Stimulated activated CD8-positive, alpha-beta memory T cell treated with anti-CD3 and anti-CD28 coated beads, Interleukin-4, amount 100 ng/mL, for 1 hour (primary cell): ENCODE results near the gene PPP2R3C.
"Not testable (repeated sequence)": the region's sequence is repeated elsewhere in the genome, so short reads cannot be mapped to it uniquely, and the experiment has no call there.

Experiments
- DNase-seq, 2 donors: peaks; one replicate each; pipeline ENCODE4 v3.0.0-alpha.2; 2020; ENCODE audit warnings: low read depth in 2 of 2, low spot score in 1 of 2

The PPP2R3C gene

GRCh38 chr14:35121887-35122695 is at the start of gene PPP2R3C, which contains the start of gene PRORP:
PPP2R3C (minus strand) TSS chr14:35121990; CDS start chr14:35121959, 31 bp downstream.
PRORP (plus strand) TSS chr14:35122552; CDS start chr14:35123246, 694 bp downstream.
- DNase-seq, result peak; percentile 62 to 77

DNA sequence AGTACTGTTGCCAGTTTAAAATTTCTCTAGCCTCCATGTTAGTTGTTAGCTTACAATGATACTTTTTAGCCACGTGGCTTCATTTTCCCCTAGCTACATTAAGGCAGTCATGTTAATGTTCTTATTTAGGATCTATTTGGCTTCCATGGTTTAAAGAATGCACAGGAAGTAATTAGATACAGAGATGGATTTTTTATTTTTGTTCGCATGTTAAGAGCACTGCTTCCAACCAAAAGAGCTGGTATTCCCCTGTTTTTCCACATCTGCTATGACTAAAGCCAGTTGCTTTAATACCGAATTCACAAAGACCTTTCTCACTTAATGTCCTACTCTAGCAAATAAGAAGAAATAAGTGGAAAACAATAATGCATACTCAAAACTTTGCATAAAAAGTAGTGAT is 45.7 kb upstream of the PPP2R3C start:
- no peak for DNase-seq

- no peak for DNase-seq
These were observed 43.1 kb upstream of the PPP2R3C start for GRCh38 chr14:35164849-35165248.

DNA sequence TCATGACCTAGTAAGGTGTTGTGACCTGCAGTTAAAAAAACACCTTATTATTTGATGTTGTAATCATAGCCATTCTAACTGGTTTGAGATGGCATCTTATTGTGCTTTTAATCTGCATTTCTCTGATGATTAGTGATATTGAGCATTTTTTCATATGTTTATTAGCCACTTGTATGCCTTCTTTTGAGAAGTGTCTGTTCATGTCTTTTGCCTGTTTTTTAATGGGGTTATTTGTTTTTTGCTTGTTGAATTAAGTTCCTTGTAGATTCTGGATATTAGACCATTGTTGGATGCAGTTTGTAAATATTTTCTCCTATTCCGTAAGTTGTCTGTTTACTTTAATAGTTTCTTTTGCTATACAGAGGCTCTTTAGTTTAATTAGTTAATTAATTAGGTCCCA is 41.6 kb upstream of the PPP2R3C start:
- DNase-seq, result no peak

DNA sequence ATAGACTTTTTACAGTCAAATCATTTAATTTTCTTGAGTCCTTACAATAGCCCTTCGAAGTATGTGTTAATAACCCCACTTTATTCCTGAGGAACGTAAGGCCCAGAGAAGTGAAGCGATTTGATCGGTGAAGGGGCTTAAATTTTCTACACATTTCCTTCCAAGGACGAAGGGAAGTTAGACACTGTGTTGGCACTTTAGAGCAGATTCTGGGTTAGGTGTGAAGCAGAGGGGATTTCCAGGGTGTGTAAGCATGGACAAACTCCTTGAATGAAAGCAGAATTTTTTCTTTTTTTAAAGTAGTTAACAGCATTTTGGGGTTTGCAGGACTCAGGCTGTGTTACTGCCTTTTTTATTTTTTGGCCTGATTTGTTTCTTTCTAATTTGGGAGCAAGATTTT is 39.4 kb upstream of the PPP2R3C start:
- no peak for DNase-seq

- no peak for DNase-seq
These were observed 38.1 kb upstream of the PPP2R3C start for GRCh38 chr14:35159742-35160409.

GRCh38 chr14:35158951-35159653 is 37.3 kb upstream of the PPP2R3C start:
- no peak for DNase-seq

- DNase-seq, result no peak
These were observed 36.7 kb upstream of the PPP2R3C start for GRCh38 chr14:35158491-35158890.

DNA sequence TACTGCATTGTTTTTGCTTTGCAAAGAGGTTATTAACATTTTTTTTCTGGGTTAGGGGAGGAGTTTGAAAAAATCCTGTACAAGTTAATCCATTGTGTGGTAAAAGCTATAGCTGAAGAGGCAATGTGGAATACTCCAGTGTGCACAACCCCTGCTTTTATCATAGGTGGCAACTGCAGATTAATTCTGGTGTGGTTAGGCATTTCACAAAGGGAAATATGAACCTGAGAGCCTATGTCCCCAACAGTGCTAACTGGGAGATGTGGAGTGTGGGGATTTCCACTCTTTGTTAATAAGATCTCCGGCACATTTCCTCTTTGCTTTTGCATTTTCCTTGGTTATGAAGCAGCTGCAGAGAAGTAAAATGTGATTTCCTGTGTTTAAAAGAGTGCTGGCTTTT is 34.2 kb upstream of the PPP2R3C start:
- DNase-seq, result no peak

- DNase-seq, result no peak
These were observed 32.2 kb upstream of the PPP2R3C start for GRCh38 chr14:35154016-35154415.

DNA sequence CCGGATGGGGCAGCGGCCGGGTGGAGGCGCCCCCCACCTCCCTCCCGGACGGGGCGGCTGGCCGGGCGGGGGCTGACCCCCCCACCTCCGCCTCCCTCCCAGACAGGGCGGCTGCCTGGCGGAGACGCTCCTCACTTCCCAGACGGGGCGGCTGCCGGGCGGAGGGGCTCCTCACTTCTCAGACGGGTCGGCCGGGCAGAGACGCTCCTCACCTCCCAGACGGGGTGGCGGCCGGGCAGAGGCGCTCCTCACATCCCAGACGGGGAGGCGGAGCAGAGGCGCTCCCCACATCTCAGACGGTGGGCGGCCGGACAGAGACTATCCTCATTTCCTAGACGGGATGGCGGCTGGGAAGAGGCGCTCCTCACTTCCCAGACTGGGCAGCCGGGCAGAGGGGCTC is 30.7 kb upstream of the PPP2R3C start:
- not testable (repeated sequence) for DNase-seq

DNA sequence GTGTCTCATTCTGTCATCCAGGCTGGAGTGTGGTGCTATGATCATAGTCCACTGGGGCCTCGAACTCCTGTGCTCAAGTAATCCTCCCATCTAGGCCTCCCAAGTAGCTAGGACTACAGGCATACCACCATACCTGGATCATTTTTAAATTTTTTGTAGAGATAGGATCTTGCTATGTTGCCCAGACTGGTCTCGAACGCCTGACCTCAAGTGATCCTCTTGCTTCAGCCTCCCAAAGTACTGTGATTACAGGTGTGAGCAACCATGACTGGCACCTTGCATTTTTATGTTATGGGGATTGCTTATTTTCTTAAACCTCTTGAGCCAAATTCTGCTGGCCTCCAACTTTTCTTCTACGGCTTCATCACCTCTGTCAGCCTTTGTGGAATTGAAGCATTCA is 27.4 kb upstream of the PPP2R3C start:
- no peak for DNase-seq

- no peak for DNase-seq
These were observed 25.9 kb upstream of the PPP2R3C start for GRCh38 chr14:35147711-35148110.

DNA sequence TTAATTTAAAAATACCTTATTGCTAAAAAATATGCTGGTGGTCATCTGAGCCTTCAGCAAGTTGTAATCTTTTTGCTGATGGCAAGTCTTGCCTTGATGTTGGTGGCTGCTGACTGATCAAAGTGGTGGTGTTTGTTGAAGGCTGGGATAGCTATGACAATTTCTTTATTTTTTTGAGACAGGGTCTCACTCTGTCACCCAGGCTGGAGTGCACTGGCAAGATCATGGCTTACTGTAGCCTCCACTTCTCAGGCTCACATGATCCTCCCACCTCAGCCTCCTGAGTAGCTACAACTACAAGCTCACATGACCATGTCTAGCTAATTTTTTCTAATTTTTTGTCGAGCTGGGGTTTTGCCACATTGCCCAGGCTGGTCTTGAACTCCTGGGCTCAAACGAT is 25.4 kb upstream of the PPP2R3C start:
- DNase-seq, result no peak

DNA sequence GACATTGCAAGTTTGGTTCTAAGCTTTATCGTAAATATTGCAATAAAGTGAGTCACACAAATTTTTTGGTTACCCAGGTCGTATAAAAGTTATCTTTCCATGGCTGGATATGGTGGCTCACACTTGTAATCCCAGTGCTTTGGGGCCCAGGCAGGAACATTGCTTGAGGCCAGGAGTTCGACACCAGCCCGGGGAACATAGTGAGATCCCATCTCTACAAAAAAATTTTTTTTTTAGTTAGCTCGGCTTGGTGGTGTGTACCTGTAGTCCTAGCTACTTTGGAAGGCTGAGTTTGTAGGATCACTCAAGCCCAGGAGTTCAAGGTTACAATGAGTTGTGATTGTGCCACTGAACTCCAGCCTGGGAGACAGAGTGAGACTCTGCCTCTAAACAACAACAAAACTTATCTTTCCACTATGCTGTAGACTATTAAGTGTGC is 24.9 kb upstream of the PPP2R3C start:
- DNase-seq, result no peak

GRCh38 chr14:35144029-35144428 is 22.2 kb upstream of the PPP2R3C start:
- no peak for DNase-seq

GRCh38 chr14:35140718-35141581 is 19.2 kb upstream of the PPP2R3C start:
- no peak for DNase-seq

DNA sequence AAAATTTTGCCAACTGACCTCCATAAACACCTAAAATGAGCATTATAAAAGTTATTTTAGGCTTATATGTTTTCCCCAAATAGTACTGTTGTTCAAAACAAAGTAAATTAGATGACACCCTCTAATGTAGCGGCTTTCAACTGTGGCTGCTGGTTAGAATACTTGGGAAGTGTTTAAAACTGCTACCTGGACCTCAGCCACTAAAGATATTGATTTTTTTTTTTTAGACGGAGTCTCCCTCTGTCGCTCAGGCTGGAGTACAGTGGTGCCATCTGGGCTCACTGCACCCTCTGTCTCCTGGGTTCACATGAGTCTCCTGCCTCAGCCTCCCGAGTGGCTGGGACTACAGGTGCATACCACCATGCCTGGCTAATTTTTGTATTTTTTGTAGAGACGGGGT is 16.8 kb upstream of the PPP2R3C start:
- DNase-seq, result no peak

GRCh38 chr14:35134329-35135123 is 12.7 kb upstream of the PPP2R3C start:
- DNase-seq, result no peak
